ENCODE results near the gene SDF2.
"Not testable (repeated sequence)": the region's sequence is repeated elsewhere in the genome, so short reads cannot be mapped to it uniquely, and the experiment has no call there.

The SDF2 gene

GRCh38 chr17:28623696-28624095 is 38.0 kb downstream of the SDF2 start:
- DNase-seq, result no peak

- no peak for DNase-seq
These were observed 39.5 kb downstream of the SDF2 start for GRCh38 chr17:28622186-28622585.

- no peak for DNase-seq
These were observed 41.7 kb downstream of the SDF2 start for GRCh38 chr17:28620010-28620409.

GRCh38 chr17:28618464-28618863 is 43.2 kb downstream of the SDF2 start:
- no peak for DNase-seq

GRCh38 chr17:28616281-28616680 is 45.4 kb downstream of the SDF2 start:
- DNase-seq, result no peak

- DNase-seq, result no peak
These were observed 46.3 kb downstream of the SDF2 start for GRCh38 chr17:28615260-28615940.

- no peak for DNase-seq
These were observed 47.8 kb downstream of the SDF2 start, which contains the start of gene RSKR for GRCh38 chr17:28613931-28614381. TSS of gene RSKR (minus strand) at chr17:28614185. CDS start at chr17:28614161, 24 bp downstream.

GRCh38 chr17:28612936-28613872 is 48.5 kb downstream of the SDF2 start:
- peak; percentile 67 for DNase-seq

GRCh38 chr17:28612531-28612930 is 49.2 kb downstream of the SDF2 start:
- no peak for DNase-seq

- DNase-seq, result no peak
These were observed 51.3 kb downstream of the SDF2 start for GRCh38 chr17:28610376-28610775.

- not testable (repeated sequence) for DNase-seq
These were observed 57.7 kb downstream of the SDF2 start for GRCh38 chr17:28604031-28604430.

GRCh38 chr17:28599311-28600184 is 62.2 kb downstream of the SDF2 start:
- peak; percentile 62 for DNase-seq

GRCh38 chr17:28598799-28599310 is 62.9 kb downstream of the SDF2 start, which contains the start of gene SPAG5:
TSS of gene SPAG5 (minus strand) at chr17:28599025. CDS start at chr17:28598946, 79 bp downstream.
- DNase-seq, result peak; percentile 98

GRCh38 chr17:28598389-28598788 is 63.3 kb downstream of the SDF2 start:
- DNase-seq, result no peak

Data from 8988T (cell line).